Measurements from ENCODE around the gene GABRA4. TPM values are rescaled to one million over a fixed set of nuclear protein-coding genes. Genes with fewer than 3 reads are reported as not detected.

GABRA4 gene
- total and polyA plus RNA-seq, 2 donors (not counting 1 experiment from before 2014, with no cell fraction given), result not detected

DNA sequence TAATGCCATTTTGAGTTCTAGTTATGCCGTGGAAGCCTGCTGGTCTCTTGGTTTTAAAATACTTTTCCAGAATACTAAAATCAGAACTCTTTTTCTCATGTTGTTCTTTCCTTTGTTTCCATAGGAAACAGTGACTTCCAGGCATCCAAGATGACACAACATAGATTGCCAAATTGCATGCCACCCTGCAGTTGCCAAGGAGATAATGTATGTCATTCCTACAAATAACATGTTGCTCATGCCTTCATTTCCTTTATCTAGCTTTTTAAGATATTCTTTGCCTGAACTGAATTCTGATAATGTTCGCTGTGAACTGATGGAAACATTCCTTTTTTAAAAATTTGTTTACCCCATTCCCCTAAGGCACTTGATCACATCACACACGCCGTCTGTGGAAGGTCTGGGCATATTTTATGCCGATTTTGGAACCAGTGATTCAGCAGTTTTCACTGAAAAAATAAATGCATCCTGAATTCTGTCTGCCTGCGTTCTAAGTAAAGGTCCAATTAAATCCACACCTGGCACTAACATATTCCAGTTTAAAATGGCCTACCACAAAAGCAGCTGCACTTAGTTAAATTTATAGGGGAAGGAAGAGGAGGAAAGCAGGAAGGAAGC lies 46.4 kb downstream of the GABRA4 start:
- no peak overlapping the region for H3K9ac ChIP-seq (ENCODE audit: low read length)
- H3K4me3 Mint-ChIP-seq, result no peak overlapping the region
- ATAC-seq (ENCODE audit: low read depth) (no peak), DNase-seq (no peak)
- 83% methylated on average over 4 of the region's 6 CpGs for WGBS (ENCODE audit: insufficient coverage)
- no peaks in the 10 kb centered on the region for H3K4me1 Mint-ChIP-seq
- TF ChIP-seq, protein P1, sequence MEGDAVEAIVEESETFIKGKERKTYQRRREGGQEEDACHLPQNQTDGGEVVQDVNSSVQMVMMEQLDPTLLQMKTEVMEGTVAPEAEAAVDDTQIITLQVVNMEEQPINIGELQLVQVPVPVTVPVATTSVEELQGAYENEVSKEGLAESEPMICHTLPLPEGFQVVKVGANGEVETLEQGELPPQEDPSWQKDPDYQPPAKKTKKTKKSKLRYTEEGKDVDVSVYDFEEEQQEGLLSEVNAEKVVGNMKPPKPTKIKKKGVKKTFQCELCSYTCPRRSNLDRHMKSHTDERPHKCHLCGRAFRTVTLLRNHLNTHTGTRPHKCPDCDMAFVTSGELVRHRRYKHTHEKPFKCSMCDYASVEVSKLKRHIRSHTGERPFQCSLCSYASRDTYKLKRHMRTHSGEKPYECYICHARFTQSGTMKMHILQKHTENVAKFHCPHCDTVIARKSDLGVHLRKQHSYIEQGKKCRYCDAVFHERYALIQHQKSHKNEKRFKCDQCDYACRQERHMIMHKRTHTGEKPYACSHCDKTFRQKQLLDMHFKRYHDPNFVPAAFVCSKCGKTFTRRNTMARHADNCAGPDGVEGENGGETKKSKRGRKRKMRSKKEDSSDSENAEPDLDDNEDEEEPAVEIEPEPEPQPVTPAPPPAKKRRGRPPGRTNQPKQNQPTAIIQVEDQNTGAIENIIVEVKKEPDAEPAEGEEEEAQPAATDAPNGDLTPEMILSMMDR (IDR thresholded peaks at IDR 0.05), result no peak
- H3K27me3 ChIP-seq (replicated peaks in 1 of 4; ENCODE audit: control extremely low read depth in 1 of 4, control insufficient read depth in 3 of 4, insufficient read depth in 4 of 4, low read length in 3 of 4), result no peaks in the 10 kb centered on the region
- H3K4me2 ChIP-seq (replicated peaks; ENCODE audit: low read depth, low read length, poor library complexity, severe bottlenecking), result no peak overlapping the region
- H3K4me1 ChIP-seq (ENCODE audit: control insufficient read depth in 2 of 2, insufficient read depth in 2 of 2, low read length in 2 of 2), result no peaks in the 10 kb centered on the region
- intact Hi-C loops (cut with micrococcal nuclease), result no loop called here
- no peaks in the 10 kb centered on the region for H3K9me3 Mint-ChIP-seq (ENCODE audit: insufficient read depth)
- ChIA-PET CTCF (no interaction called here), POLR2A (no interaction called here)
- no peaks in the 10 kb centered on the region for H3K79me2 ChIP-seq (ENCODE audit: control insufficient read depth, insufficient read depth, low read length)
- H3K27ac Mint-ChIP-seq, result no peak overlapping the region
- H3K9me3 ChIP-seq (ENCODE audit: control extremely low read depth in 1 of 3, control insufficient read depth in 2 of 3, insufficient read depth in 1 of 3, low read length in 2 of 3), result no peaks in the 10 kb centered on the region
- H3K27ac ChIP-seq (ENCODE audit: low read length in 2 of 2), result no peak overlapping the region
- H4K20me1 ChIP-seq (ENCODE audit: control insufficient read depth, insufficient read depth, low read length, poor library complexity, severe bottlenecking), result no peaks in the 10 kb centered on the region
- no peaks in the 10 kb centered on the region for H3K27me3 Mint-ChIP-seq
- no peak overlapping the region for H3K4me3 ChIP-seq (ENCODE audit: control extremely low read depth in 1 of 5, extremely low read depth in 1 of 5, insufficient read depth in 1 of 5, low read depth in 2 of 5, low read length in 4 of 5)
- no peaks in the 10 kb centered on the region for H3K36me3 ChIP-seq (replicated peaks in 1 of 2; ENCODE audit: control extremely low read depth in 1 of 2, control insufficient read depth in 1 of 2, extremely low read depth in 1 of 2, insufficient read depth in 2 of 2, low read length in 1 of 2)
- no peak overlapping the region for H2AFZ ChIP-seq (ENCODE audit: insufficient read depth, low read depth, low read length, poor library complexity, severe bottlenecking)

DNA sequence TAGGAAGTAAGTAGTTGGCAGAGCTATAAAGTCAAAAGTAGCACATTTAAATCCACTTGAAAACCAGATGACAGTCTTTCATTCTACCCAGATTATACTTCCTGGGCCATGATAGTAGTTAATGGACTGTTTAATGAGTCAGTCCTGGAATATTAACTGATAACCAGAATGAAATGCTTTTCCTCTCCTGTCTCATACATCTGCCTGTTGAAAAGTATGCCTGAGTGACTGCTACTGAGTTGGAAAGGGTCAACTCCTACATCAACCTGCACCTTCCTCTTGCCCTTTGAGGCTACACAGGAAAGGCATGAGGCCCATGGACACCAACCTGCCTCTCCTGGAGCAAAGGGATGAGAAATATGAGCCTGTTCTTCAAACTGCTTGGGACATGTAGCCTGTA lies 48.3 kb downstream of the GABRA4 start:
- Histone ChIP-seq H3K27me3 (replicated peaks in 1 of 4; ENCODE audit: control extremely low read depth in 1 of 4, control insufficient read depth in 3 of 4, insufficient read depth in 4 of 4, low read length in 3 of 4) (no peaks in the 10 kb centered on the region), H4K20me1 (ENCODE audit: control insufficient read depth, insufficient read depth, low read length, poor library complexity, severe bottlenecking) (no peaks in the 10 kb centered on the region), H3K9ac (ENCODE audit: low read length) (no peak overlapping the region), H3K79me2 (ENCODE audit: control insufficient read depth, insufficient read depth, low read length) (no peaks in the 10 kb centered on the region), H3K9me3 (ENCODE audit: control extremely low read depth in 1 of 3, control insufficient read depth in 2 of 3, insufficient read depth in 1 of 3, low read length in 2 of 3) (no peaks in the 10 kb centered on the region), H2AFZ (ENCODE audit: insufficient read depth, low read depth, low read length, poor library complexity, severe bottlenecking) (no peak overlapping the region), H3K4me3 (ENCODE audit: control extremely low read depth in 1 of 5, extremely low read depth in 1 of 5, insufficient read depth in 1 of 5, low read depth in 2 of 5, low read length in 4 of 5) (no peak overlapping the region), H3K4me1 (ENCODE audit: control insufficient read depth in 2 of 2, insufficient read depth in 2 of 2, low read length in 2 of 2) (no peaks in the 10 kb centered on the region), H3K4me2 (replicated peaks; ENCODE audit: low read depth, low read length, poor library complexity, severe bottlenecking) (no peak overlapping the region), H3K36me3 (replicated peaks in 1 of 2; ENCODE audit: control extremely low read depth in 1 of 2, control insufficient read depth in 1 of 2, extremely low read depth in 1 of 2, insufficient read depth in 2 of 2, low read length in 1 of 2) (no peaks in the 10 kb centered on the region), H3K27ac (ENCODE audit: low read length in 2 of 2) (no peak overlapping the region)
- H3K27ac Mint-ChIP-seq, result no peak overlapping the region
- ChIA-PET CTCF (no interaction called here), POLR2A (no interaction called here)
- ATAC-seq (ENCODE audit: low read depth) (no peak), DNase-seq (no peak)
- TF ChIP-seq EZH2 (IDR thresholded peaks at IDR 0.05; ENCODE audit: borderline replicate concordance, insufficient read depth, low read depth, low read length, poor library complexity, severe bottlenecking), result no peak
- TF ChIP-seq, protein P1 (IDR thresholded peaks at IDR 0.05), result no peak
- no peak overlapping the region for H3K4me3 Mint-ChIP-seq
- no peaks in the 10 kb centered on the region for H3K4me1 Mint-ChIP-seq
- intact Hi-C loops (cut with micrococcal nuclease), result no loop called here
- no peaks in the 10 kb centered on the region for H3K27me3 Mint-ChIP-seq
- no peaks in the 10 kb centered on the region for H3K9me3 Mint-ChIP-seq (ENCODE audit: insufficient read depth)
